Mesothelial cell of epicardium (in vitro differentiated cells): Measurements from ENCODE around the gene SOX14. TPM values are rescaled to one million over a fixed set of nuclear protein-coding genes. Genes with fewer than 3 reads are reported as not detected.

ENCODE experiments used
- DNase-seq, 2 experiments: peaks; one replicate each; pipeline ENCODE4 v3.0.0; 2021; ENCODE audit warnings: low spot score in 2 of 2; ENCODE audit not compliant: unreplicated experiment in 2 of 2
- H3K27ac Mint-ChIP-seq: 2 replicates; pipeline ENCODE4 v1.8.0; 2021; ENCODE audit warnings: mixed read lengths
- H3K27me3 Mint-ChIP-seq: 2 replicates; pipeline ENCODE4 v1.8.0; 2021; ENCODE audit warnings: low read depth, mixed read lengths
- H3K36me3 Mint-ChIP-seq: 2 replicates; pipeline ENCODE4 v1.8.0; 2021; ENCODE audit warnings: mixed read lengths
- H3K4me1 Mint-ChIP-seq: 2 replicates; pipeline ENCODE4 v1.8.0; 2021; ENCODE audit warnings: mixed read lengths
- H3K4me3 Mint-ChIP-seq: 2 replicates; pipeline ENCODE4 v1.8.0; 2021; ENCODE audit warnings: mild to moderate bottlenecking, moderate library complexity, mixed read lengths
- H3K9me3 Mint-ChIP-seq: 2 replicates; pipeline ENCODE4 v1.8.0; 2021; ENCODE audit warnings: mixed read lengths
- total RNA-seq: library from RNA; stranded (reverse); gene quantifications from 3 replicates; pipeline ENCODE4 v1.2.1, GENCODE V29; 2021
- TF ChIP-seq, protein P1 (sequence below): fragments of 200-600 bp; sonication (generic); IDR thresholded peaks from one replicate; pipeline ENCODE4 v1.5.0; 2021; ENCODE audit warnings: antibody characterized with exemption; ENCODE audit not compliant: unreplicated experiment

The SOX14 gene
- total RNA-seq, 1 donor from 2014 or later, result 0.18 TPM

DNA sequence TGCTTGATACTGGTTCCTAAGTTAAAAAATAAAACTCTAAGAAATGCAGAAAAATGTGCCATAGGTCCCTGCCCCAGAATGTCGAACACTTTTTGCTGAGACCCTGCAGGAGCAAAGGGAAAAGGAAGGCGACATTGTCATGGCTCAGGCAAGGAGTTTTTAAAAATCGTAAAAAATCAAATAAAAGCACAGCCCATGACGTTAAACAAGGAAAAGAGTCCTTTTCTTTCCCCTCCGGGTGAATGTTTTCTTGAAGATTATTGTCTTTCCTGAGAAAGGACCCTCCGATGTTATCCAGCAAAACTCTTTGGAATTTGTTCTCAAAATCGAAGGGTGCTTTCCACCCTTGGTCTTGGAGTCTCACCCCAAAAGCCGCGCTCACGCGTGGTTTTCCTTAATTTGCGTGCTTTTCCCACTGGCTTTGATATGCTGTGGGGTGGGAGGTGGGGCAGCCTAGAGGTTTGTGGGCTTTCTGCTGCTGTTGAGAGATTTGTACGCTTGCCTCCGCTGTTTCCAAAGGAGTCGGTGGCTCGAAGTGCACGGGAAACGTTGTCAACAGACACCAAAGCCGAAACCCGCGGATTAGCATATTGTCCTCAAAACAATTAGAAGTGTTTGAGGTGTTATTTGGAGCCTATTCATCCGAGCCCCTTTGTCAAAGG, 2.9 kb downstream of the SOX14 start:
- no peak overlapping the region for H3K4me3 Mint-ChIP-seq
- H3K4me1 Mint-ChIP-seq, result peaks cover 46% of the 10 kb centered on the region
- TF ChIP-seq, protein P1, sequence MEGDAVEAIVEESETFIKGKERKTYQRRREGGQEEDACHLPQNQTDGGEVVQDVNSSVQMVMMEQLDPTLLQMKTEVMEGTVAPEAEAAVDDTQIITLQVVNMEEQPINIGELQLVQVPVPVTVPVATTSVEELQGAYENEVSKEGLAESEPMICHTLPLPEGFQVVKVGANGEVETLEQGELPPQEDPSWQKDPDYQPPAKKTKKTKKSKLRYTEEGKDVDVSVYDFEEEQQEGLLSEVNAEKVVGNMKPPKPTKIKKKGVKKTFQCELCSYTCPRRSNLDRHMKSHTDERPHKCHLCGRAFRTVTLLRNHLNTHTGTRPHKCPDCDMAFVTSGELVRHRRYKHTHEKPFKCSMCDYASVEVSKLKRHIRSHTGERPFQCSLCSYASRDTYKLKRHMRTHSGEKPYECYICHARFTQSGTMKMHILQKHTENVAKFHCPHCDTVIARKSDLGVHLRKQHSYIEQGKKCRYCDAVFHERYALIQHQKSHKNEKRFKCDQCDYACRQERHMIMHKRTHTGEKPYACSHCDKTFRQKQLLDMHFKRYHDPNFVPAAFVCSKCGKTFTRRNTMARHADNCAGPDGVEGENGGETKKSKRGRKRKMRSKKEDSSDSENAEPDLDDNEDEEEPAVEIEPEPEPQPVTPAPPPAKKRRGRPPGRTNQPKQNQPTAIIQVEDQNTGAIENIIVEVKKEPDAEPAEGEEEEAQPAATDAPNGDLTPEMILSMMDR, result no peak
- no peaks in the 10 kb centered on the region for H3K36me3 Mint-ChIP-seq
- no peak overlapping the region for H3K27ac Mint-ChIP-seq
- DNase-seq, result no peak
- peaks cover 100% of the 10 kb centered on the region for H3K27me3 Mint-ChIP-seq
- no peaks in the 10 kb centered on the region for H3K9me3 Mint-ChIP-seq

DNA sequence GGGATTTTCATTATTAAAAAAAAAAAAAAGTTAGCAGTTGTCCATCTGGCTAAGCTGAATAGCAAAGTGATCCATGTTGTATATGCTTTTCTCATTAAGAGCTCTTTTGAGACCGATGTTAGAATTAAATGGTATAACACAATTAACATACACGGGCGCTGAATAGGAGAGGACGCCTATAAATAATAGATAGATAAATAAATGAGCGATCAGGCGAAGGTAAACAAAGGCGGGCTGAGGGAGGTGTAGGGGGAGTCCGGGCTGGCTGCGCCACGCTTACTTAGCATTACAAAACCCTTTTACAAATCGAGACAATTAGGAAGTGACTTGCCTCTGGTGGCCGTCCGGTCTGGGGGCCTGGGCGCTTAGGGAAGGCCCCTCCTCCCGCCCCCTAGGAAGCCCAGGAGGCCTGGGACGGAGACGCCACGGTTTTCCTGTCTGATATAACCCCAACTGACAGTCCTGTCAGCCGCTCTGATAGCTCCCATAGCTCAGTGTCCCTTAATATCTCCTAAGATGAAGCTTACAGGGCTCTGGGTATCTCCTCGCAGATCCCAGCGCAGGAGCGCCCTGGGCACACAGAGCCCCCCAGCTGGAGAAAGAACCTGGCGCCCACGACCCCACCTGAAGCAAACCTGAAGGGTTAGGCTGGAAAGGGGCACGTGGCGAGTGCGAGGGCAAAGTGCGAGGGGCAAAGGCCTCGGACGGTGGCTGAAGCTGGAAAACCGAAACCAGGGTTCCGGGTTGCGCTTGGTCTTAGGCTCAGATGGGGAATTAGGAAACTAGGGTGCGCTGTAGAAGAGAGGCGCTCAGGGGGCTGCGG, 3.6 kb downstream of the SOX14 start:
- Mint-ChIP-seq H3K9me3 (no peaks in the 10 kb centered on the region), H3K4me1 (peaks cover 46% of the 10 kb centered on the region), H3K4me3 (peak overlapping the region; percentile 47), H3K27ac (no peak overlapping the region), H3K27me3 (peaks cover 100% of the 10 kb centered on the region), H3K36me3 (no peaks in the 10 kb centered on the region)
- no peak for DNase-seq
- TF ChIP-seq, protein P1, result no peak

DNA sequence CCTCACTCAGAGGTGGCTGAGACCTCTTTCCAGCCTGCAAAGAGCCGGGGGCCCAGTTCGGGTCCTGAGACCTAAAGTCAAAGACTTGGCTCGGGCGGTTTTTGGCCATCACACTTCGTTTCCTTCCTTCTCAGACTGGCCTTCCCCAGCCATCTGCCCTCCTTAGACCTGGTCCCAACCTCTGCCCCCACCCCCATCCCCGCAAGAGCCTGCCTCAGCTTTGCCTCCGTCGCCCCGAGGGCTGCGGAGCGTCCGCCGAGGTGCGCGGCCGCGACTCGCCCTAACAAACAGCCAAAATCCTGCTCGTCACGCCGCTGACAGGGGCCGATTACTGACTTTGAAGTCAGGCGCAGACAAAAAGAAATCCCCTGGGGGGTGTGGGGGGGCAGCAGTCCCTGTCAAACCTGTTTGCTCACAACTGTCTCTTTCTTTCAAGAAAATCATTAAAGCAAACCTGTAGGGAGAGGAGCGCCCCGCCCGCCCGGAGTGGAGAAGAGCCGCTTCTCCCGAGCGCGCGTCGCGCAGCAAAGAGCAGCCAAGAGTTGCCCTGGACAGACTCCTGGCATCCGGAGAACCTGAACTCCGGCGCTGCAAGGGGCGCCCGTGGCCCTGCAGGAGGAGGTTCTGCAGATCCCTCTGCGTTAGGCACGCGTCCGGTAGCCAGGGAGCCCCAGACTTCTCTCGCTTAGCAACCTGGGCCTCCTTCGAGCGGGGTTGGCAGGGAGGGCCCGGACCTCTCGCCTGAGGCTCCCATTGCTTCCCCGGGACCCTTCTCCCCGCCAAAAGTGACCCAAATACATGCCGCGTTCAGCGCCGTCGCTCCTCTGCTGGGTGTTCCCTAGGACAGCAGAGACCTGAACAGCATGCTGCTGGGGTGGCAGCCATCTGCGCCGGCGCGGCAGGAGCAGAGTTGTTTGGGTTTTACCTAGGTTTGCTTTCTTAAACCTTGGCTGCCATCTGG, 4.5 kb downstream of the SOX14 start:
- no peak overlapping the region for H3K27ac Mint-ChIP-seq
- H3K4me3 Mint-ChIP-seq, result peak overlapping the region; percentile 47
- no peaks in the 10 kb centered on the region for H3K9me3 Mint-ChIP-seq
- H3K27me3 Mint-ChIP-seq, result peaks cover 100% of the 10 kb centered on the region
- no peaks in the 10 kb centered on the region for H3K36me3 Mint-ChIP-seq
- DNase-seq, result peak in 1 of 2 experiments; percentile 71
- TF ChIP-seq, protein P1, result no peak
- H3K4me1 Mint-ChIP-seq, result peaks cover 37% of the 10 kb centered on the region

DNA sequence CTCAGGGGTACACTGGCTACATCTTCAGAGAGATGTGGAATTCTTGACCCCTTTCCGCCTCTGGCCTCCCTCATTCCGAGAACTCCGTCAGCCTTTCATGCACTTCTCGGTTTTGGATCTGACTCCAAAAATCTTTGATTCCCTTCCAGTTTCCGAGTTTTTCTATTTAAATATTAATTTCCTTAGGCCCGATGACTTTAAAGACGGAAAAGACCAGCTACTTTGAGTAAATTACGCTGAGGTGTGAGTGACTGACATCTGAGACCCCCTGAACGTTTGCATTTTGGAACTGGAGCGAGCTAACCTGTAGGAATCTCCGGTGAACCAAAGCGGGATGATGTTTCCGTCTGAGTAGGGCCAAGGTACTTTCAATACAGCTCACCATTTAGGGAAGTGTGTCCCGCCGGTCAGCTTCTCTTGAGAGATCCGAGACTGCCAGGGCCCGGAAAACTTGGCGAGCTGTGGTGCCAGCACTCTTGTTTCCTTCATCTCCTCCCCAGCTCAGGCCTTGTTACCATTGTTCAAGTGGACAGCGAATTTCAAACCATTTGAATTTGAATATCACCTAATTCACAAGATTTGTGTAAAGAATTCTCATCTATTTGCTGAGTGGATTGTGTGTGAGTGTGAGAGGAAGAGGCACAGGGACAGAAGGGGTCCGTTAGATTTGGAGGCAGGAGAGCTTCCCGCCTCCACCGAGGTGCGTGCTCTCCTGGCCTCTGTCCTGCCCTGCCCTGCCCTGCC, 5.4 kb downstream of the SOX14 start:
- H3K4me3 Mint-ChIP-seq, result peak overlapping the region; percentile 47
- TF ChIP-seq, protein P1, result no peak
- peaks cover 31% of the 10 kb centered on the region for H3K4me1 Mint-ChIP-seq
- H3K27ac Mint-ChIP-seq, result no peak overlapping the region
- no peak for DNase-seq
- no peaks in the 10 kb centered on the region for H3K36me3 Mint-ChIP-seq
- H3K27me3 Mint-ChIP-seq, result peaks cover 100% of the 10 kb centered on the region
- no peaks in the 10 kb centered on the region for H3K9me3 Mint-ChIP-seq
